ENCODE data around the gene PCDHGA1.
A peak's percentile ranks its signal among the peaks of the same experiment; 100 is the strongest.

Gene PCDHGA1

GRCh38 chr5:141514330-141515133, 184.2 kb downstream of the PCDHGA1 start:
- Mint-ChIP-seq H3K27ac (peak overlapping the region; percentile 33), H3K27me3 (peaks cover 3% of the 10 kb centered on the region), H3K9me3 (no peaks in the 10 kb centered on the region), H3K4me1 (peaks cover 52% of the 10 kb centered on the region), H3K36me3 (peaks cover 26% of the 10 kb centered on the region), H3K4me3 (no peak overlapping the region)
- DNase-seq (ENCODE audit: low spot score in 2 of 2): no peak
- no peak for ATAC-seq (ENCODE audit: low read depth)

GRCh38 chr5:141515141-141515540, 184.8 kb downstream of the PCDHGA1 start:
- peaks cover 32% of the 10 kb centered on the region for H3K36me3 Mint-ChIP-seq
- H3K27ac Mint-ChIP-seq: peak overlapping the region; percentile 33

GRCh38 chr5:141515946-141516671, 185.8 kb downstream of the PCDHGA1 start:
- peaks cover 40% of the 10 kb centered on the region for H3K4me1 Mint-ChIP-seq
- peak overlapping the region; percentile 33 for H3K27ac Mint-ChIP-seq
- DNase-seq (ENCODE audit: low spot score in 2 of 2): no peak

More at GRCh38 chr5:141515141-141515540, 184.8 kb downstream of the PCDHGA1 start:
- Mint-ChIP-seq H3K9me3 (no peaks in the 10 kb centered on the region), H3K4me1 (peaks cover 49% of the 10 kb centered on the region), H3K4me3 (no peak overlapping the region), H3K27me3 (peaks cover 3% of the 10 kb centered on the region)
- ATAC-seq (ENCODE audit: low read depth) (no peak), DNase-seq (ENCODE audit: low spot score in 2 of 2) (no peak)

DNA sequence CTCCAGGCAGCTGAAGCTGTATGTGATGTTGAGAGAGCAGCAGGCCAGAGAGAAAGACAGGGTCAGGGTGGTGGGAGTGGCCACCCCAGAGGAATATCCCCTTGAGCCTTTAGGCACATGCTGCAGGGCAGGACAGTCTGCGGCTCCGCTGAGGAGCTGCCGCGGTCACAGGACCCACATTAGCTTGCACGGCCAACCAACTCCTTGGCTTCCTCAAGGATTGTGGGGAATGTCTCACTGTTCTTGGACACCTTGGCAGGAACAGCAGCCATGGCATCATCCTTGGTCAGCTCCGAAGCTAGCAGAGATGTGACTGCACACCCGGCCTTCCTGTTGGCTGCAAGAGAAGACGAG, 186.3 kb downstream of the PCDHGA1 start:
- peaks cover 35% of the 10 kb centered on the region for H3K4me1 Mint-ChIP-seq
- peaks cover 3% of the 10 kb centered on the region for H3K27me3 Mint-ChIP-seq
- ATAC-seq (ENCODE audit: low read depth) (no peak), DNase-seq (ENCODE audit: low spot score in 2 of 2) (no peak)
- H3K27ac Mint-ChIP-seq: no peak overlapping the region
- H3K4me3 Mint-ChIP-seq: no peak overlapping the region
- H3K36me3 Mint-ChIP-seq: peaks cover 37% of the 10 kb centered on the region
- no peaks in the 10 kb centered on the region for H3K9me3 Mint-ChIP-seq

More at GRCh38 chr5:141515946-141516671, 185.8 kb downstream of the PCDHGA1 start:
- no peak for ATAC-seq (ENCODE audit: low read depth)
- H3K4me3 Mint-ChIP-seq: no peak overlapping the region
- H3K36me3 Mint-ChIP-seq: peaks cover 38% of the 10 kb centered on the region
- H3K9me3 Mint-ChIP-seq: no peaks in the 10 kb centered on the region
- peaks cover 3% of the 10 kb centered on the region for H3K27me3 Mint-ChIP-seq

GRCh38 chr5:141517312-141517711, 187.0 kb downstream of the PCDHGA1 start:
- no peaks in the 10 kb centered on the region for H3K9me3 Mint-ChIP-seq
- peaks cover 3% of the 10 kb centered on the region for H3K27me3 Mint-ChIP-seq
- ATAC-seq (ENCODE audit: low read depth): no peak
- peaks cover 42% of the 10 kb centered on the region for H3K36me3 Mint-ChIP-seq
- no peak for DNase-seq (ENCODE audit: low spot score in 2 of 2)
- no peak overlapping the region for H3K27ac Mint-ChIP-seq
- no peak overlapping the region for H3K4me3 Mint-ChIP-seq
- peaks cover 34% of the 10 kb centered on the region for H3K4me1 Mint-ChIP-seq

- no peak overlapping the region for H3K4me3 Mint-ChIP-seq
These were observed 187.7 kb downstream of the PCDHGA1 start for GRCh38 chr5:141517880-141518617.

GRCh38 chr5:141518618-141519015, 188.3 kb downstream of the PCDHGA1 start:
- H3K27me3 Mint-ChIP-seq: no peaks in the 10 kb centered on the region
- ATAC-seq (ENCODE audit: low read depth) (no peak), DNase-seq (ENCODE audit: low spot score in 2 of 2) (no peak)
- peaks cover 26% of the 10 kb centered on the region for H3K4me1 Mint-ChIP-seq
- no peak overlapping the region for H3K27ac Mint-ChIP-seq
- H3K4me3 Mint-ChIP-seq: no peak overlapping the region
- peaks cover 47% of the 10 kb centered on the region for H3K36me3 Mint-ChIP-seq
- H3K9me3 Mint-ChIP-seq: no peaks in the 10 kb centered on the region

More at GRCh38 chr5:141517880-141518617, 187.7 kb downstream of the PCDHGA1 start:
- no peak for DNase-seq (ENCODE audit: low spot score in 2 of 2)
- Mint-ChIP-seq H3K27ac (no peak overlapping the region), H3K27me3 (peaks cover under 1% of the 10 kb centered on the region), H3K9me3 (no peaks in the 10 kb centered on the region), H3K36me3 (peaks cover 43% of the 10 kb centered on the region), H3K4me1 (peaks cover 29% of the 10 kb centered on the region)
- no peak for ATAC-seq (ENCODE audit: low read depth)

GRCh38 chr5:141519605-141520565, 189.6 kb downstream of the PCDHGA1 start:
- no peak overlapping the region for H3K4me3 Mint-ChIP-seq

DNA sequence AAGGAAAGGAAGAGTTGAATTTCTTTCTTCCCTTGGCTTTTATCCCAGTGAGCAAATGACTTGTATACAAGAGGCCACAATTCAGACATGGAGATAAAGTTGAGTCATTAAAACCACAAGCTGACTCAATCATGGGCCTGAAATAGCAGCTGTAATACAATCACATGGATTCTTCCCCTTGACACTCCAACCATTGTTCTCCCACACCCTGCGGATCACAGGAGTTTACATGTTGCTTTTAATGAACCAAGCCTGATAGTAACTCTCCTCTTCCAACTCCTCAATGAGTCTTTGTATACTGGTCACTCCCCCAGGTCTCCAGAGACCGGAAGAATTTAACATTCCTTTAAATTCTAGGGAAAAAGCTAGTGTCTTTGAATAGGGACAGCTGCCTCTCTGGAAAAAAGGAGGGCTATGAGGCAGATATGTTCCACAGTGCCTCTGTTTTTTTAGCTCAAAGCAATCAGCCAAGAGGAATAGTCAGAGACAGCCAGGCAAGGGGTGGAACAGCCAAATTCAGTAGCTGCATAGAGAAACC, 191.0 kb downstream of the PCDHGA1 start:
- Mint-ChIP-seq H3K27me3 (no peaks in the 10 kb centered on the region), H3K4me1 (peaks cover 13% of the 10 kb centered on the region), H3K4me3 (no peak overlapping the region), H3K27ac (no peak overlapping the region), H3K36me3 (peaks cover 52% of the 10 kb centered on the region), H3K9me3 (no peaks in the 10 kb centered on the region)
- no peak for DNase-seq (ENCODE audit: low spot score in 2 of 2)
- ATAC-seq (ENCODE audit: low read depth): no peak

More at GRCh38 chr5:141519605-141520565, 189.6 kb downstream of the PCDHGA1 start:
- Mint-ChIP-seq H3K27ac (no peak overlapping the region), H3K4me1 (peaks cover 22% of the 10 kb centered on the region), H3K27me3 (no peaks in the 10 kb centered on the region), H3K9me3 (no peaks in the 10 kb centered on the region), H3K36me3 (peaks cover 50% of the 10 kb centered on the region)
- DNase-seq (ENCODE audit: low spot score in 2 of 2) (no peak), ATAC-seq (ENCODE audit: low read depth) (no peak)

GRCh38 chr5:141522301-141522700, 192.0 kb downstream of the PCDHGA1 start:
- ATAC-seq (ENCODE audit: low read depth) (no peak), DNase-seq (ENCODE audit: low spot score in 2 of 2) (no peak)
- peaks cover 11% of the 10 kb centered on the region for H3K4me1 Mint-ChIP-seq
- no peak overlapping the region for H3K4me3 Mint-ChIP-seq
- H3K27ac Mint-ChIP-seq: peak overlapping the region; percentile 65
- no peaks in the 10 kb centered on the region for H3K27me3 Mint-ChIP-seq
- H3K9me3 Mint-ChIP-seq: no peaks in the 10 kb centered on the region
- peaks cover 51% of the 10 kb centered on the region for H3K36me3 Mint-ChIP-seq

DNA sequence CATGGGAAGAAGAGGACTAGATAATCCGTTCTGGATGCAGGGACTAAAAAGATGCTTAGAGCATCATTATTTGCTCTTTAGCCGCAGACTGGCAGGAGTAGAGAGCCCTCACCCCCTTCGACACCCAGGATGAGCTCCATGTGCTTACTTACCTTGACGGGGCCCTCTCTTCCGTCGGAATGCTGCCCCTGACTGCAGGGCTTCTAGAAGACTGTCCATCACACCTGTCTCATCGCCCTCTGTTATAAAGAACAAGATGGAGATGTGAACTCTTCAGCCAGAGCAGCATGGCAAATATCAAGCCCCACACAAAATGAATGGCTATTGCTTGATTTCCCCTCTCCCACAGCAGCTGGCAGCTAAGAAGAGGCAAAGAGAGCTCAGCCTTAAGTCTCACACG, 193.7 kb downstream of the PCDHGA1 start:
- ATAC-seq (ENCODE audit: low read depth) (no peak), DNase-seq (ENCODE audit: low spot score in 2 of 2) (no peak)
- Mint-ChIP-seq H3K4me3 (no peak overlapping the region), H3K4me1 (peaks cover 9% of the 10 kb centered on the region), H3K9me3 (no peaks in the 10 kb centered on the region), H3K36me3 (peaks cover 53% of the 10 kb centered on the region), H3K27ac (no peak overlapping the region), H3K27me3 (no peaks in the 10 kb centered on the region)

- ATAC-seq (ENCODE audit: low read depth): peak; percentile 76
- Mint-ChIP-seq H3K4me3 (no peak overlapping the region), H3K9me3 (no peaks in the 10 kb centered on the region), H3K4me1 (peaks cover 12% of the 10 kb centered on the region), H3K27ac (no peak overlapping the region), H3K36me3 (peaks cover 52% of the 10 kb centered on the region), H3K27me3 (no peaks in the 10 kb centered on the region)
- DNase-seq (ENCODE audit: low spot score in 2 of 2): peak; percentile 51 to 62
These were observed 194.6 kb downstream of the PCDHGA1 start for GRCh38 chr5:141524604-141525597.

Data from memory B cell (primary cell).